Placental pericyte (primary cell): ENCODE measurements around the gene SLC38A1. TPM values are rescaled to one million over a fixed set of nuclear protein-coding genes. Genes with fewer than 3 reads are reported as not detected.

Source experiments
- total RNA-seq: library from RNA; depleted of rRNA; stranded (reverse); fragments of >200 nt; gene quantifications from 2 replicates; pipeline ENCODE4 v1.2.3, GENCODE V29; 2012

The SLC38A1 gene
- total RNA-seq: 128 and 149 TPM in 2 replicates

DNA sequence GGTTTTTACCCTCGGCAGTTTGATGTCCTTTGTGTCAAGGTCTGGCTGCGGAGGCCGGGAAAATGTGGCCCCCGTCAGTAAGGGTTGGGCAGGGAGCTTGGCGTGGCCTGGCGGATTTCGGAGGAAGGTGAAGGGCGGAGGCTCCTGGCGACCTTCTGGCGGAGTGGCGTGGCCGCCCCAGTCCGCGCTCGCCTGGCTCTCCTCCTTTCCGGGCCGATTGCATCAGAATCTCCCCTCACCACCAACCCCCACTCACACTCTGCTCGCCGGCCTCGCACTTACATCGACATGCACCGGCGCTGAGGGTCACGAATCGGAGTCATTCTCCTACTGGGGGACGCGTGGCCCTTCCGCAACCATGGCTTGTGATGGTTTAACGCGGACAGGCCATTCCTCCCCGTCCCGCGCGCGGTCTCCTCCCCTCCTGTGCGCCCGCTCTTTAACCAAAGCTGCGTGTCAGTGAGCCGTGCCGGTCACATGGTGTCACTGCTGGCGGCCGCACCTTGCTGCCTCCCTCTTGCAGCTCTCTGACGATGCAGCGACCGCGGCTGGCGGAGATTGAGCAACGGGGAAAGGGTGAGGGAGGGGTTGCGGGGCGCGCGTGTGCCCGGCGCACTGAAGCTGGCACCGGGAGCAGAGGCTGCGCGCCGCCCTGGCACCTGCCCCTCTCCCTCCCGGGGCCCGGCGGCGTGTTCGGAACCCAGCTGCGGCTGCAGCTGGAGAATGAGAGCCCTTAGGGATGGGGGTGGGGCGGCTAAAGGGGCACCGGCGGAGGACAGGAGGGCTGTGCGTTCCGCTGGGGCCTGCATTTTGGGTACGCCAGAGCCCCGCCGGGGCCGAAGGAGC, at the start of gene SLC38A1:
SLC38A1 (minus strand) TSS at position 461 of the 846 bp plus-strand sequence. CDS start 29,243 bp downstream, outside the sequence.

Other genes starting within 250 kb of the SLC38A1 start
- gene SLC38A2, start 103.7 kb upstream of the SLC38A1 start, total RNA-seq: 1,088 and 1,133 TPM in 2 replicates